ENCODE data around the gene LANCL2. TPM values are rescaled to one million over a fixed set of nuclear protein-coding genes. Genes with fewer than 3 reads are reported as not detected.

Gene LANCL2
- total RNA-seq, 1 experiment from 2014 or later = 26.4 TPM

DNA sequence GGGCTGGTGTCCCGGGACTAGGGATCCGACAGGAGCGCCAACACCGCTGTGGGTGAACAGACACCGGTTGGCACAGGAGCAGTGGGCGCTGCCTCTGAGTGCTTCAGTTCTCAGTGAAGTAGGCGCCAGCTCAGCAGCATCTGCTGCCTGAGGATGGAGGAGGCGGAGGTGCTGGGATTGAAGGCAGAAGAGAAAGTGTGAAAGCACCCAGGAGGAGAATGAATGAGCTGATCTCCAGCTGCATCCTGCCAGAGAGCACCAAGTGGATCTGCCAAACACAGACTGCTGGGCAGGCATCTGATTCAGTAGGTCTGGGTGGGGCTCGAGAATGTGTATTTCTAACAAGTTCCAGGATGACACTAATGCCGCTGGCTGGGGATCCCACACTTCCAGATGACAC is 74.5 kb downstream of the LANCL2 start:
- H3K27ac ChIP-seq (ENCODE audit: insufficient read length, low read depth, low read length) = no peak overlapping the region
- H3K4ac ChIP-seq (ENCODE audit: low read depth, low read length) = no peak overlapping the region
- no peak for TF ChIP-seq CTCF (conservative IDR thresholded peaks at IDR 0.05)
- no peak overlapping the region for H3K56ac ChIP-seq (ENCODE audit: insufficient read length, low read depth, low read length)
- H2BK15ac ChIP-seq (ENCODE audit: low read depth, low read length) = no peak overlapping the region
- Mint-ChIP-seq H3K27me3 (ENCODE audit: low read depth) (peaks cover 3% of the 10 kb centered on the region; the same call in 1 of the 2 replicates), H3K4me3 (no peak overlapping the region), H3K36me3 (ENCODE audit: insufficient read depth in 1 of 3, low read depth in 3 of 3) (no peaks in the 10 kb centered on the region), H3K27ac (no peak overlapping the region; a peak in 1 of 7 replicates), H3K4me1 (peaks cover 6 to 7% of the 10 kb centered on the region in 2 experiments; a peak in 3 of 4 replicates), H3K9me3 (no peaks in the 10 kb centered on the region)
- H2BK20ac ChIP-seq (ENCODE audit: low read depth, low read length, poor library complexity, severe bottlenecking) = no peak overlapping the region
- no peak overlapping the region for H4K5ac ChIP-seq (ENCODE audit: insufficient read length, low read depth, low read length)
- no peak overlapping the region for H3T11ph ChIP-seq (ENCODE audit: low read length)
- no peak overlapping the region for H3K23ac ChIP-seq (ENCODE audit: insufficient read length, low read depth, low read length)
- no peak overlapping the region for H2BK12ac ChIP-seq (ENCODE audit: insufficient read length, low read depth, low read length)
- no peaks in the 10 kb centered on the region for H3K27me3 ChIP-seq (ENCODE audit: insufficient read depth, low read length)
- H3K79me1 ChIP-seq (ENCODE audit: insufficient read depth, low read depth, low read length, poor library complexity, severe bottlenecking) = no peaks in the 10 kb centered on the region
- H3K14ac ChIP-seq (ENCODE audit: insufficient read depth, low read length) = no peak overlapping the region; the same call in 1 of the 2 replicates
- no peaks in the 10 kb centered on the region for H3K23me2 ChIP-seq (ENCODE audit: insufficient read length, low read depth, low read length, poor library complexity, severe bottlenecking)
- no peak overlapping the region for H3K18ac ChIP-seq (ENCODE audit: insufficient read length, low read depth, low read length)
- H3K4me2 ChIP-seq (ENCODE audit: insufficient read depth, insufficient read length, low read length) = no peak overlapping the region
- WGBS (ENCODE audit: extremely low coverage, insufficient read length, low lambda C conversion rate) = no CpG with 5 or more reads among the region's 10 CpGs
- DNase-seq = no peak
- no peaks in the 10 kb centered on the region for H3K9me3 ChIP-seq (ENCODE audit: control insufficient read depth, low read depth, low read length)
- H4K8ac ChIP-seq (replicated peaks; ENCODE audit: insufficient read length, low read depth, low read length) = no peak overlapping the region
- H4K91ac ChIP-seq (ENCODE audit: insufficient read length, low read depth, low read length) = no peak overlapping the region
- no peak overlapping the region for H2AK5ac ChIP-seq (ENCODE audit: insufficient read length, low read length)
- H3K79me2 ChIP-seq (ENCODE audit: insufficient read depth, low read length) = no peaks in the 10 kb centered on the region
- H3K4me1 ChIP-seq (ENCODE audit: insufficient read depth, low read length) = no peaks in the 10 kb centered on the region
- no peak overlapping the region for H2BK5ac ChIP-seq (ENCODE audit: insufficient read length, low read length)
- H2AFZ ChIP-seq (ENCODE audit: low read length) = no peak overlapping the region
- no peak overlapping the region for H2BK120ac ChIP-seq (ENCODE audit: low read depth, low read length, poor library complexity, severe bottlenecking)
- H4K20me1 ChIP-seq (ENCODE audit: control insufficient read depth, insufficient read depth, insufficient read length) = no peaks in the 10 kb centered on the region
- H3K9ac ChIP-seq (ENCODE audit: extremely low read depth, insufficient read length, low read length) = no peak overlapping the region

Data from H9 (cell line).